ACC112 (cell line): ENCODE data around the gene PGBD5.

Experiments used
- H2AFZ ChIP-seq: fragments of 200-600 bp; sonication (generic); one replicate; pipeline ENCODE4 v1.6.0; 2017; ENCODE audit warnings: antibody characterized with exemption, low read length; ENCODE audit not compliant: unreplicated experiment
- H3K27ac ChIP-seq: fragments of 200-600 bp; sonication (generic); 2 replicates; pipeline ENCODE4 v1.5.1; 2014; ENCODE audit warnings: low read depth, mild to moderate bottlenecking, antibody characterized with exemption, low read length, moderate library complexity
- H3K27me3 ChIP-seq: fragments of 200-600 bp; sonication (generic); 2 replicates; pipeline ENCODE4 v1.6.1; 2014; ENCODE audit warnings: mild to moderate bottlenecking, antibody characterized with exemption, low read length, moderate library complexity, mixed read lengths; ENCODE audit not compliant: insufficient read depth
- H3K36me3 ChIP-seq: fragments of 200-600 bp; sonication (generic); 2 replicates; pipeline ENCODE4 v1.6.1; 2016; ENCODE audit warnings: mild to moderate bottlenecking, antibody characterized with exemption, low read length, moderate library complexity, mixed read lengths; ENCODE audit not compliant: insufficient read depth
- H3K4me1 ChIP-seq: fragments of 200-600 bp; sonication (generic); one replicate; pipeline ENCODE4 v1.6.1; 2016; ENCODE audit warnings: low read length, mixed read lengths; ENCODE audit not compliant: insufficient read depth, unreplicated experiment, control insufficient read depth
- H3K4me3 ChIP-seq: fragments of 200-600 bp; sonication (generic); 2 replicates; pipeline ENCODE4 v1.5.1; 2014; ENCODE audit warnings: mild to moderate bottlenecking, low read depth, low read length
- H3K79me2 ChIP-seq: fragments of 200-600 bp; sonication (generic); one replicate; pipeline ENCODE4 v1.6.0; 2016; ENCODE audit warnings: low read length; ENCODE audit not compliant: control insufficient read depth, unreplicated experiment, insufficient read depth

PGBD5 gene

GRCh38 chr1:230280054-230280795 is 145.9 kb downstream of the PGBD5 start:
- Histone ChIP-seq H3K79me2 (no peaks in the 10 kb centered on the region), H3K4me3 (no peak overlapping the region), H3K27me3 (no peaks in the 10 kb centered on the region), H2AFZ (no peak overlapping the region), H3K27ac (no peak overlapping the region), H3K36me3 (peaks cover 7% of the 10 kb centered on the region), H3K4me1 (no peaks in the 10 kb centered on the region)

GRCh38 chr1:230279583-230279945 is 146.6 kb downstream of the PGBD5 start:
- H3K27me3 ChIP-seq, result no peaks in the 10 kb centered on the region
- H3K36me3 ChIP-seq, result peaks cover 11% of the 10 kb centered on the region
- H3K27ac ChIP-seq, result no peak overlapping the region
- no peak overlapping the region for H2AFZ ChIP-seq
- no peaks in the 10 kb centered on the region for H3K79me2 ChIP-seq
- H3K4me3 ChIP-seq, result no peak overlapping the region
- H3K4me1 ChIP-seq, result no peaks in the 10 kb centered on the region

- Histone ChIP-seq H3K79me2 (no peaks in the 10 kb centered on the region), H3K27me3 (no peaks in the 10 kb centered on the region), H3K36me3 (peaks cover 11% of the 10 kb centered on the region), H3K27ac (no peak overlapping the region), H3K4me3 (no peak overlapping the region), H2AFZ (no peak overlapping the region), H3K4me1 (no peaks in the 10 kb centered on the region)
Observed at GRCh38 chr1:230278871-230279582, 147.1 kb downstream of the PGBD5 start.

GRCh38 chr1:230278376-230278775 is 147.8 kb downstream of the PGBD5 start:
- H3K36me3 ChIP-seq, result peaks cover 11% of the 10 kb centered on the region
- no peak overlapping the region for H3K4me3 ChIP-seq
- H3K79me2 ChIP-seq, result no peaks in the 10 kb centered on the region
- no peak overlapping the region for H2AFZ ChIP-seq
- no peaks in the 10 kb centered on the region for H3K27me3 ChIP-seq
- H3K4me1 ChIP-seq, result no peaks in the 10 kb centered on the region
- H3K27ac ChIP-seq, result no peak overlapping the region

GRCh38 chr1:230277201-230278025 is 148.7 kb downstream of the PGBD5 start:
- H3K4me1 ChIP-seq, result no peaks in the 10 kb centered on the region
- no peak overlapping the region for H2AFZ ChIP-seq
- H3K27ac ChIP-seq, result no peak overlapping the region
- H3K4me3 ChIP-seq, result no peak overlapping the region
- no peaks in the 10 kb centered on the region for H3K27me3 ChIP-seq
- peaks cover 11% of the 10 kb centered on the region for H3K36me3 ChIP-seq
- no peaks in the 10 kb centered on the region for H3K79me2 ChIP-seq

- Histone ChIP-seq H3K27me3 (no peaks in the 10 kb centered on the region), H3K27ac (no peak overlapping the region), H3K4me3 (no peak overlapping the region), H2AFZ (no peak overlapping the region), H3K36me3 (peaks cover 11% of the 10 kb centered on the region), H3K4me1 (no peaks in the 10 kb centered on the region), H3K79me2 (no peaks in the 10 kb centered on the region)
Observed at GRCh38 chr1:230276401-230276800, 149.7 kb downstream of the PGBD5 start.

- peaks cover 11% of the 10 kb centered on the region for H3K36me3 ChIP-seq
- H3K4me3 ChIP-seq, result no peak overlapping the region
- H3K4me1 ChIP-seq, result peaks cover 5% of the 10 kb centered on the region
- H3K79me2 ChIP-seq, result no peaks in the 10 kb centered on the region
- H2AFZ ChIP-seq, result no peak overlapping the region
- H3K27me3 ChIP-seq, result no peaks in the 10 kb centered on the region
- no peak overlapping the region for H3K27ac ChIP-seq
Observed at GRCh38 chr1:230274254-230274653, 151.9 kb downstream of the PGBD5 start.

- peaks cover 11% of the 10 kb centered on the region for H3K36me3 ChIP-seq
- H3K27me3 ChIP-seq, result no peaks in the 10 kb centered on the region
- no peak overlapping the region for H3K4me3 ChIP-seq
- H3K27ac ChIP-seq, result no peak overlapping the region
- H3K4me1 ChIP-seq, result peaks cover 5% of the 10 kb centered on the region
- no peaks in the 10 kb centered on the region for H3K79me2 ChIP-seq
- H2AFZ ChIP-seq, result no peak overlapping the region
Observed at GRCh38 chr1:230273141-230273710, 152.9 kb downstream of the PGBD5 start.

GRCh38 chr1:230272557-230272956 is 153.6 kb downstream of the PGBD5 start:
- peaks cover 11% of the 10 kb centered on the region for H3K36me3 ChIP-seq
- no peaks in the 10 kb centered on the region for H3K79me2 ChIP-seq

GRCh38 chr1:230271300-230272035 is 154.7 kb downstream of the PGBD5 start:
- H3K4me1 ChIP-seq, result peaks cover 5% of the 10 kb centered on the region
- peaks cover 11% of the 10 kb centered on the region for H3K36me3 ChIP-seq
- no peak overlapping the region for H3K27ac ChIP-seq
- H3K27me3 ChIP-seq, result no peaks in the 10 kb centered on the region
- H2AFZ ChIP-seq, result no peak overlapping the region
- no peak overlapping the region for H3K4me3 ChIP-seq
- H3K79me2 ChIP-seq, result no peaks in the 10 kb centered on the region

More at GRCh38 chr1:230272557-230272956, 153.6 kb downstream of the PGBD5 start:
- Histone ChIP-seq H3K4me1 (peaks cover 5% of the 10 kb centered on the region), H2AFZ (no peak overlapping the region), H3K27me3 (no peaks in the 10 kb centered on the region), H3K27ac (no peak overlapping the region), H3K4me3 (no peak overlapping the region)
